Activated T-cell treated with anti-CD3 and anti-CD28 coated beads, Interleukin-2, amount 50 U/mL, for 72 hours (primary cell): ENCODE results near the gene FBF1. TPM values are rescaled to one million over a fixed set of nuclear protein-coding genes. Genes with fewer than 3 reads are reported as not detected.
A peak's percentile ranks its signal among the peaks of the same experiment; 100 is the strongest.
"Not testable (repeated sequence)": the region's sequence is repeated elsewhere in the genome, so short reads cannot be mapped to it uniquely, and the experiment has no call there.

ENCODE experiments used
- ATAC-seq, 2 donors: fragments of 150-1000 bp; cut with Tn5 transposase; replicated peaks in 1 of 2; 2 replicates each; pipeline ENCODE4 v1.10.0; 2021; ENCODE audit warnings: moderate library complexity in 2 of 2, mild to moderate bottlenecking in 1 of 2
- DNase-seq, 2 donors: peaks; one replicate each; pipeline ENCODE4 v3.0.0; 2021 to 2022; ENCODE audit warnings: mixed read lengths in 1 of 2
- H3K27ac Mint-ChIP-seq: one replicate; pipeline ENCODE4 v1.8.0; 2022; ENCODE audit warnings: mild to moderate bottlenecking, moderate library complexity, mixed read lengths
- H3K27me3 Mint-ChIP-seq: one replicate; pipeline ENCODE4 v1.8.0; 2022; ENCODE audit warnings: low read depth, mixed read lengths
- H3K36me3 Mint-ChIP-seq, 2 donors: one replicate each; pipeline ENCODE4 v1.8.0; 2022; ENCODE audit warnings: mixed read lengths in 2 of 2, mild to moderate bottlenecking in 1 of 2; ENCODE audit not compliant: insufficient read depth in 2 of 2
- H3K4me1 Mint-ChIP-seq: one replicate; pipeline ENCODE4 v1.8.0; 2022; ENCODE audit warnings: low read depth, mixed read lengths
- H3K4me3 Mint-ChIP-seq, 2 donors: one replicate each; pipeline ENCODE4 v1.8.0; 2022; ENCODE audit warnings: mild to moderate bottlenecking in 2 of 2, mixed read lengths in 2 of 2, moderate library complexity in 2 of 2
- H3K9me3 Mint-ChIP-seq, 2 donors: one replicate each; pipeline ENCODE4 v1.8.0; 2022; ENCODE audit warnings: mixed read lengths in 2 of 2
- total RNA-seq, 2 donors: library from RNA; stranded (reverse); gene quantifications; one replicate each; pipeline ENCODE4 v1.2.3, GENCODE V29; 2022

Gene FBF1
- total RNA-seq, 2 donors from 2014 or later = 19.9 to 26.7 TPM

- H3K36me3 Mint-ChIP-seq = peaks cover 0 to 4% of the 10 kb centered on the region in 2 donors
- H3K4me3 Mint-ChIP-seq = no peak overlapping the region
- DNase-seq = no peak
- H3K27me3 Mint-ChIP-seq = no peaks in the 10 kb centered on the region
- ATAC-seq = no peak
- H3K4me1 Mint-ChIP-seq = peaks cover 41% of the 10 kb centered on the region
- peak overlapping the region; percentile 25 for H3K27ac Mint-ChIP-seq
- H3K9me3 Mint-ChIP-seq = no peaks in the 10 kb centered on the region
Measured at GRCh38 chr17:75893305-75894048, 47.4 kb downstream of the FBF1 start.

- Mint-ChIP-seq H3K9me3 (no peaks in the 10 kb centered on the region), H3K4me3 (no peak overlapping the region), H3K27ac (no peak overlapping the region), H3K4me1 (peaks cover 39% of the 10 kb centered on the region), H3K27me3 (no peaks in the 10 kb centered on the region), H3K36me3 (peaks cover 0 to 3% of the 10 kb centered on the region in 2 donors)
- ATAC-seq (no peak), DNase-seq (no peak)
Measured at GRCh38 chr17:75892556-75893224, 48.2 kb downstream of the FBF1 start.

DNA sequence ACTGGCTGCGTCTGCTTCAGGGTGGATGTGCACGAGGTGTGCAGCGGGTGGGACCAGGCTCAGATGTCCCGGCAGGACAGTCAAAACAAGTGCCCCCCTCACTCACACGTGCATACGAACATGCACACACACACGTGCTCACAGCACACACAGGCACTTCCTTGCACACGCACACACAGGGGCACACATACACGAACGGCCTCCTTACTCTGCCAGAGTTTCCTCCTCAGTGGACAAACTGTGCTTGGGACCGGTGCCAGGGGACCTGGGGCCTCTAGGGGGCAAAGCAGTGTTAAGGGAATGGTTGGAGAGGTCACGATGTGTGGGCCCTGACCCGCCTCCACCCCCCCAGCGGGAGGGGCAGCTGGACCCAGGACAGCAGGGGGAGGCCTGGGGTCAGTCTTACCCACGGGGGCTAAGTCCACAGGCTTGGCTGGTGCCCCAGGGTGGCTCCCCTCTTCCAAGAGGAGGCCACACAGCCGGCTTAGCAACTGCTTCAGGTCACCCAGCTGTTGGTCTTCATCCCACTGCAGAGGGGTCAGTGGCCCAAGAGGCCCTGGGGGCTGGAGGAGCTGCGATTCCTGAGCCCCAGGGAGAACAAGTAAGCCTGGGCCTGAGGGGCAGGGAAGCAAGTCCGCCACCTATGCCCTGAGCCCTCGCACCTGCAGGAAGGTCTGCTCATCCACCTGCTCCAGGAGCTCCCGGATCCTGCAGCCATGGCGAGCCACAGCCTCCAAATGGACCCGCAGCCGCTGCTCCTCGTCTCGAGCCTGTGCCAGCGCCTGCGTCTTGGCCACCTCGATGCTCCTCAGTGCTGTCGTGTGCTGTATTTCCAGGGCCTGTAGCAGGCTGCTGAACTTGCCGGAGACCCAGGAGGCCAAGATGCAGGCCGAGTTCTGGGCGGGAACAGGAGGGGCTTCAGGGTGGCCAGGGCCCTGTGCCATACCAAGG is 49.0 kb downstream of the FBF1 start:
- Mint-ChIP-seq H3K27me3 (no peaks in the 10 kb centered on the region), H3K4me1 (peaks cover 35% of the 10 kb centered on the region), H3K9me3 (no peaks in the 10 kb centered on the region), H3K4me3 (no peak overlapping the region), H3K36me3 (no peaks in the 10 kb centered on the region), H3K27ac (no peak overlapping the region)
- DNase-seq (no peak), ATAC-seq (no peak)

DNA sequence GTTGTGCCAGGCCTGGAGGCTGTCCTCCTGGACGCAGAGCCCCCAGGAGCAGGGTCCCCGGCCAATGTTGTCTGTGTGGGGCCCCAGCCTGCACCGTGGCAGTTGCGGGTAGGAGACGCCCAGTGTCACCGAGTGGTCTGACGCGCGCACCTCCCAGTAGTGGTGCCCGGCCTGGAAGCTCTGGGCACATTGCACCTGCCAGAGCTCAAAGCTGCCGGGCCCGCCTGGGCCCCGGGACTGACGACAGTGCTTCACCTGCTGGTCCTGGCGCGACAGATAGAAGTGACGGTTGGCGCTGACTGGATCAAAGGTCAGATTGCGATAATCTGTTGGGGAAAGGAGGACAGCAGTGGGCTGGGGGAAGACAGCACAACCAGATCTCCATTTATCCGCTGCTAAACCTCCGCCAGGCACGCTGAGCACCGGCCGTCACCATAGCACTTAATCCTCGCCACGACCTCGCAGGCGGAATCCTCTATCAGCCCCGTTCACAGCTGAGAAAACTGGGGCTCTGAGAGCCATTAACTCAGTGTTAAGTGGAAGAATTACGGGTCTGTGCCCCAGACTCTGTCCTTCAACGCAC is 49.7 kb downstream of the FBF1 start:
- ATAC-seq (no peak), DNase-seq (no peak)
- H3K27me3 Mint-ChIP-seq = no peaks in the 10 kb centered on the region
- H3K27ac Mint-ChIP-seq = no peak overlapping the region
- H3K9me3 Mint-ChIP-seq = no peaks in the 10 kb centered on the region
- H3K36me3 Mint-ChIP-seq = no peaks in the 10 kb centered on the region
- peaks cover 35% of the 10 kb centered on the region for H3K4me1 Mint-ChIP-seq
- no peak overlapping the region for H3K4me3 Mint-ChIP-seq

- Mint-ChIP-seq H3K4me1 (peaks cover 20% of the 10 kb centered on the region), H3K27me3 (no peaks in the 10 kb centered on the region), H3K36me3 (no peaks in the 10 kb centered on the region), H3K4me3 (no peak overlapping the region), H3K27ac (peak overlapping the region; percentile 57), H3K9me3 (no peaks in the 10 kb centered on the region)
- ATAC-seq (peak; percentile 61 to 71), DNase-seq (peak in 1 of 2 donors; percentile 28)
Measured at GRCh38 chr17:75889454-75889853, 51.4 kb downstream of the FBF1 start.

GRCh38 chr17:75888484-75888883 is 52.4 kb downstream of the FBF1 start:
- Mint-ChIP-seq H3K4me3 (no peak overlapping the region), H3K36me3 (no peaks in the 10 kb centered on the region), H3K27me3 (no peaks in the 10 kb centered on the region), H3K9me3 (no peaks in the 10 kb centered on the region), H3K27ac (no peak overlapping the region), H3K4me1 (peaks cover 11% of the 10 kb centered on the region)
- DNase-seq (no peak), ATAC-seq (no peak)

DNA sequence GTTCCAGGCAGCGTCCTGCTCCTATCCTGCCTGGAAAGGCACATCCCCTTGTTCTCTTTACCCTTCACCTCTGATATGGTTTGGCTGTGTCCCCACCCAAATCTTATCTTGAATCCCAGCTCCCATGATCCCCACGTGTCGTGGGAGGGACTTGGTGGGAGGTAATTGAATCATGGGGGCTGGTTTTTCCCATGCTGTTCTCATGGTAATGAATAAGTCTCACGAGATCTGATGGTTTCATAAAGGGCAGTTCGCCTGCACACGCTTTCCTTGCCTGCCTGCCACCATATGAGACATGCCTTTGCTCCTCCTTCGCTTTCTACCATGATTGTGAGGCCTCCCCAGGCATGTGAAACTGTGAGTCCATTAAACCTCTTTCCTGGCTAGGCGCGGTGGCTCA is 55.0 kb downstream of the FBF1 start:
- H3K36me3 Mint-ChIP-seq, H3K9me3 Mint-ChIP-seq, DNase-seq, H3K4me3 Mint-ChIP-seq, ATAC-seq, H3K27me3 Mint-ChIP-seq, H3K27ac Mint-ChIP-seq: not testable (repeated sequence)
- peaks cover 11% of the 10 kb centered on the region for H3K4me1 Mint-ChIP-seq

GRCh38 chr17:75885431-75885830 is 55.4 kb downstream of the FBF1 start:
- Mint-ChIP-seq H3K4me3 (no peak overlapping the region), H3K4me1 (peaks cover 10% of the 10 kb centered on the region), H3K36me3 (no peaks in the 10 kb centered on the region), H3K27me3 (no peaks in the 10 kb centered on the region), H3K9me3 (no peaks in the 10 kb centered on the region), H3K27ac (no peak overlapping the region)
- DNase-seq (no peak), ATAC-seq (no peak)

GRCh38 chr17:75881678-75882454 is 59.0 kb downstream of the FBF1 start:
- Mint-ChIP-seq H3K9me3 (no peaks in the 10 kb centered on the region), H3K27ac (no peak overlapping the region), H3K4me3 (no peak overlapping the region), H3K36me3 (no peaks in the 10 kb centered on the region), H3K4me1 (peaks cover 15% of the 10 kb centered on the region), H3K27me3 (no peaks in the 10 kb centered on the region)
- ATAC-seq = no peak
- DNase-seq = no peak

GRCh38 chr17:75880266-75880665 is 60.6 kb downstream of the FBF1 start:
- Mint-ChIP-seq H3K9me3 (no peaks in the 10 kb centered on the region), H3K36me3 (no peaks in the 10 kb centered on the region), H3K27me3 (no peaks in the 10 kb centered on the region), H3K4me3 (peak overlapping the region; percentile 22 to 32), H3K4me1 (peaks cover 27% of the 10 kb centered on the region), H3K27ac (no peak overlapping the region)
- ATAC-seq = no peak
- DNase-seq = no peak

- Mint-ChIP-seq H3K27me3 (no peaks in the 10 kb centered on the region), H3K4me1 (peaks cover 32% of the 10 kb centered on the region), H3K36me3 (no peaks in the 10 kb centered on the region), H3K27ac (peak within 1 kb of the TSS; percentile 60), H3K9me3 (no peaks in the 10 kb centered on the region), H3K4me3 (peak within 1 kb of the TSS; percentile 85 to 94)
- ATAC-seq = peak; percentile 14 to 36
- peak; percentile 28 to 57 for DNase-seq
Measured at GRCh38 chr17:75878174-75878998, 62.5 kb downstream of the FBF1 start, which contains the start of gene TRIM47. Gene TRIM47 (minus strand): TSS chr17:75878581. CDS start chr17:75878548, 33 bp downstream.
